ENCODE measurements around the gene GALNT2.

DNA sequence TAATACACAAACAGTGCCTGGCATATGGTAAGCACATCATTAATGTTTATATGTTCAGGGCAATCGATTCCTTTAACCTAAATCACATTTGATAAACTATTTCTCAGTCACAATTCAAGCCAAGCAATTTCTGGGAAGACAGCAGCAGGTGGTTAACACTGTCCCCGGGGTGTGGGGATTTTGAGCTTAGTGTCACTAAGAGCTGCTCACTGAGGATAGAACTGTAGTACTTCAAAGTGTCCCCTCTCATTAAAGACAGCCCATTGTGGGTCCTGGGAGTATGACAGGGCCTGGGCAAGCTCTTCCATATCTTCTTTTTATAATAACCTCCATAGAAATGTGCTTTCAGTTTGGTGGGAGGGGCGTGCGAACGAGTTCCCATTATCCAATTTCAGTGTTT lies 8.4 kb upstream of the GALNT2 start:
- TF ChIP-seq, protein P1, sequence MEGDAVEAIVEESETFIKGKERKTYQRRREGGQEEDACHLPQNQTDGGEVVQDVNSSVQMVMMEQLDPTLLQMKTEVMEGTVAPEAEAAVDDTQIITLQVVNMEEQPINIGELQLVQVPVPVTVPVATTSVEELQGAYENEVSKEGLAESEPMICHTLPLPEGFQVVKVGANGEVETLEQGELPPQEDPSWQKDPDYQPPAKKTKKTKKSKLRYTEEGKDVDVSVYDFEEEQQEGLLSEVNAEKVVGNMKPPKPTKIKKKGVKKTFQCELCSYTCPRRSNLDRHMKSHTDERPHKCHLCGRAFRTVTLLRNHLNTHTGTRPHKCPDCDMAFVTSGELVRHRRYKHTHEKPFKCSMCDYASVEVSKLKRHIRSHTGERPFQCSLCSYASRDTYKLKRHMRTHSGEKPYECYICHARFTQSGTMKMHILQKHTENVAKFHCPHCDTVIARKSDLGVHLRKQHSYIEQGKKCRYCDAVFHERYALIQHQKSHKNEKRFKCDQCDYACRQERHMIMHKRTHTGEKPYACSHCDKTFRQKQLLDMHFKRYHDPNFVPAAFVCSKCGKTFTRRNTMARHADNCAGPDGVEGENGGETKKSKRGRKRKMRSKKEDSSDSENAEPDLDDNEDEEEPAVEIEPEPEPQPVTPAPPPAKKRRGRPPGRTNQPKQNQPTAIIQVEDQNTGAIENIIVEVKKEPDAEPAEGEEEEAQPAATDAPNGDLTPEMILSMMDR (conservative IDR thresholded peaks at IDR 0.05; ENCODE audit: low read length): no peak
- TF ChIP-seq EZH2phosphoT487 (IDR thresholded peaks at IDR 0.05; ENCODE audit: borderline replicate concordance): no peak
